GM12878 (cell line): ENCODE data around the gene COL6A3. TPM values are rescaled to one million over a fixed set of nuclear protein-coding genes. Genes with fewer than 3 reads are reported as not detected.

ENCODE experiments used
- ATAC-seq: fragments of 200-7000 bp; cut with Tn5 transposase; 3 replicates; pipeline ENCODE4 v1.9.1; 2020; ENCODE audit warnings: mild to moderate bottlenecking, moderate library complexity
- BruUV-seq: library from RNA; stranded (reverse); fragments of 400-500 nt; replicated peaks from 2 replicates; lab custom pipeline; 2021; lab: Mats Ljungman, UMichigan
- CTCF ChIA-PET: fragments of 300-600 bp; sonication (Branson Sonifier 250); formaldehyde crosslinking; extraction: SDS; loops from one replicate; lab custom pipeline; 2021; ENCODE audit warnings: inconsistent platforms; lab: Yijun Ruan, JAX
- POLR2A ChIA-PET: fragments of 350-600 bp; formaldehyde crosslinking; extraction: SDS; loops from one replicate; lab custom pipeline; 2021; ENCODE audit warnings: inconsistent platforms; lab: Charles Lee
- RAD21 ChIA-PET: fragments of 300-600 bp; sonication (Branson Sonifier 250); formaldehyde crosslinking; loops from one replicate; lab custom pipeline; 2023; ENCODE audit warnings: antibody characterized with exemption; ENCODE audit not compliant: unreplicated experiment; lab: Charles Lee
- SMC1A ChIA-PET: fragments of 300-600 bp; sonication (Branson Sonifier 250); formaldehyde crosslinking; loops from one replicate; lab custom pipeline; 2023; ENCODE audit not compliant: unreplicated experiment, uncharacterized antibody; lab: Charles Lee
- DNase-seq: peaks from one replicate; pipeline ENCODE4 v3.0.0-alpha.2; 2011; ENCODE audit warnings: low read depth, low spot score
- FAIRE-seq: peaks from 3 replicates; lab custom pipeline; 2011; peaks lifted over from hg19 to GRCh38; lab: Jason Lieb, UNC
- H2AFZ ChIP-seq: 2 replicates; pipeline ENCODE4 v1.6.0; 2011; ENCODE audit warnings: low read depth, low read length, control low read depth; ENCODE audit not compliant: control insufficient read depth
- H3K27ac ChIP-seq: 2 replicates; pipeline ENCODE4 v1.5.1; 2011; ENCODE audit warnings: control low read depth; ENCODE audit not compliant: control insufficient read depth, insufficient read depth
- H3K27me3 ChIP-seq, 2 experiments: replicated peaks in 1 of 2; 2 replicates each; pipeline versions ENCODE4 v1.6.0 to v1.6.1; 2011; ENCODE audit warnings: low read length in 1 of 2; ENCODE audit not compliant: control insufficient read depth in 2 of 2, insufficient read depth in 2 of 2
- H3K36me3 ChIP-seq, 2 experiments: 2 replicates each; pipeline ENCODE4 v1.5.1; 2011; ENCODE audit warnings: low read length in 1 of 2; ENCODE audit not compliant: control insufficient read depth in 2 of 2, insufficient read depth in 2 of 2
- H3K4me1 ChIP-seq: 2 replicates; pipeline ENCODE4 v1.6.1; 2011; ENCODE audit warnings: mild to moderate bottlenecking, low read length, moderate library complexity, mixed read lengths; ENCODE audit not compliant: control insufficient read depth, insufficient read depth
- H3K4me2 ChIP-seq: 2 replicates; pipeline ENCODE4 v1.6.0; 2011; ENCODE audit warnings: control low read depth; ENCODE audit not compliant: control insufficient read depth, insufficient read depth
- H3K4me3 ChIP-seq: fragments of 200-600 bp; sonication (generic); 2 replicates; pipeline ENCODE4 v1.5.1; 2016
- H3K79me2 ChIP-seq: 2 replicates; pipeline ENCODE4 v1.6.0; 2011; ENCODE audit warnings: low read length; ENCODE audit not compliant: control insufficient read depth, insufficient read depth
- H3K9ac ChIP-seq: 2 replicates; pipeline ENCODE4 v1.8.0; 2011; ENCODE audit warnings: low read length, control low read depth, mixed read lengths; ENCODE audit not compliant: control insufficient read depth, insufficient read depth
- H3K9me3 ChIP-seq: replicated peaks from 3 replicates; pipeline ENCODE4 v1.5.1; 2011; ENCODE audit warnings: mild to moderate bottlenecking, low read length; ENCODE audit not compliant: control insufficient read depth, insufficient read depth
- H4K20me1 ChIP-seq: 2 replicates; pipeline ENCODE4 v1.6.0; 2011; ENCODE audit not compliant: control insufficient read depth, insufficient read depth
- CBFB ChIP-seq: IDR thresholded peaks from 2 replicates; pipeline ENCODE4 v1.6.1; 2016; ENCODE audit warnings: antibody characterized with exemption, low read depth
- KAT2A ChIP-seq: conservative IDR thresholded peaks from 2 replicates; pipeline ENCODE4 v1.6.1; 2011; ENCODE audit warnings: low read depth, low read length; ENCODE audit not compliant: control insufficient read depth
- LARP7 ChIP-seq: fragments of 450-650 bp; IDR thresholded peaks from 2 replicates; pipeline ENCODE4 v1.6.1; 2017; ENCODE audit warnings: mild to moderate bottlenecking
- NR2F1 ChIP-seq: fragments of 450-650 bp; conservative IDR thresholded peaks from 2 replicates; pipeline ENCODE4 v1.6.1; 2017; ENCODE audit warnings: mild to moderate bottlenecking
- SMC3 ChIP-seq: IDR thresholded peaks from 2 replicates; pipeline ENCODE4 v1.6.1; 2011; ENCODE audit warnings: low read length, improper control_type of control experiment, borderline replicate concordance
- SP1 ChIP-seq: IDR thresholded peaks from one replicate; pipeline ENCODE4 v1.6.1; 2011; ENCODE audit warnings: low read depth, low read length
- ZNF207 ChIP-seq: fragments of 450-650 bp; IDR thresholded peaks from 2 replicates; pipeline ENCODE4 v1.6.1; 2014; ENCODE audit warnings: antibody characterized with exemption, mild to moderate bottlenecking, borderline replicate concordance
- ZNF622 ChIP-seq: fragments of 450-650 bp; IDR thresholded peaks from 2 replicates; pipeline ENCODE4 v1.6.1; 2017; ENCODE audit warnings: mild to moderate bottlenecking, inconsistent platforms
- WGBS: methylation state at CpG from one replicate; pipeline ENCODE4 v1.1.6; 2016; ENCODE audit warnings: low lambda C conversion rate; ENCODE audit not compliant: insufficient replicate concordance, insufficient coverage; ENCODE audit errors: missing lambda C conversion rate; 5-methylcytosine and 5-hydroxymethylcytosine counted together
- in situ Hi-C: fragments of 300-500 bp; cut with MboI; formaldehyde crosslinking; loops from 9 replicates; pipeline ENCODE4 v1.14.3; 2018; ENCODE audit warnings: mixed read lengths
- intact Hi-C: fragments of 100-400 bp; cut with micrococcal nuclease; formaldehyde crosslinking; loops from one replicate; pipeline ENCODE4 v1.14.2; 2022; ENCODE audit not compliant: unreplicated experiment
- polyA plus RNA-seq, 11 experiments: library from polyadenylated mRNA; depleted of rRNA in 4 of 11; unstranded in 6 of 11; stranded (reverse) in 5 of 11; fragments of >200 nt; fragmentation: Nextera tagmentation in 4 of 11; fragmentation: Illumina TruSeq in 1 of 11; extraction: Ambion mirVana in 4 of 11; extraction: Trizol in 1 of 11; gene quantifications; 1 replicate in 1 of 11; 2 replicates in 10 of 11; pipeline versions ENCODE4 v1.2.1 to v1.2.3, GENCODE V29; 2011 to 2016; ENCODE audit warnings: inconsistent platforms in 2 of 11, missing spikeins in 2 of 11, low read depth in 1 of 11
- total RNA-seq, 4 experiments: library from RNA; depleted of rRNA in 3 of 4; stranded (reverse); fragments of >200 nt in 3 of 4; fragmentation: Illumina TruSeq in 1 of 4; extraction: Trizol in 1 of 4; gene quantifications; 2 replicates each; pipeline versions ENCODE4 v1.2.1 to v1.2.3, GENCODE V29; 2013 to 2021
- TF ChIP-seq, protein P1 (sequence below): fragments of 450-650 bp; formaldehyde crosslinking; IDR thresholded peaks from 2 replicates; pipeline ENCODE4 v1.4.0; 2022; ENCODE audit warnings: mild to moderate bottlenecking, moderate library complexity
- TF ChIP-seq, protein P2 (sequence below): fragments of 450-650 bp; formaldehyde crosslinking; IDR thresholded peaks from 2 replicates; pipeline ENCODE4 v1.4.0; 2020; ENCODE audit warnings: mild to moderate bottlenecking, moderate library complexity

The COL6A3 gene
- total and polyA plus RNA-seq, 10 of the 15 experiments (the other 5 are each of a cell fraction or from before 2014, with no cell fraction given) = 0.01 to 0.51 (median 0.09) TPM; not detected in 4

DNA sequence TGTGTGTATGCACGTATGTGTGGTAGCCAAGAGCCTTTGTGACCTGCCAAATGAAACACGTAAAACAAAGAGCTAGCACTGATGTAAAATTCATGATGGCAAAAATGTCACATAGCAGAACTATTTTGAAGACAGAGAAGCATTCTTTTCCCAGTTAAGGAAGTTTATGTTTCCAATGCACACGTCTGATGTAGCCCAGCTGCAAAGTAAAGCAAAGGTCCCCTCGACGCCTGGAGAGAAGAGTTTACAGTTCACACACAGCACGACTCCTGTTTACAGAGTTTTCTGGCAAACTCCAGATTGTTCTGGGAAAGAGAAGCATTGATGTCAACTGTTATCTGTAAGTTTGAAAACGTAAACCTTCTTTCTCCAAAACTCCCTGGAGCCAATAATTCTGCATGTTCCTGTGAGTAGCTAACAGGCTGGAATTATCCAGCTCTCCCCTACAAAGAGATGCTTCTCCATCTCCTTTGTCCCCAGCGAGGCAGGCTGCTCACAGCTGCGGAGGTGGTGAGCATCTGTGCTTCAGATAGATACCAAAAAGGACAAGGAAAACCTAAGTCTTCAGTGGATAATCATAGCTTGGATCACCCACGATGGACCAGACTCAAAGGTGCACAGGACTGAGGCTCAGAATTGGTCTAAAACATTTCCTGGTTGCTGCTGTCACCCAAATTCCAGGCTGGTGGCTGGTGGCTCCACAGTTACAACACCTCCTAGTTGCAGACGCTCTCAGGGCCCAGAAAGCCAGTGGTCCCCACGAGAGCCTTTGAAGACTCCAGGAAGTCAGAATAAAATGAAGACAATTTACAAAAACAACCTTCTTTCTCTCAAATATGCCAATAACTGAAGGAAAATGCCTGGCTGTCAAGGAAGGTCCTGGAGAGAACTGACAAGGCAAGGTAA is 87.4 kb downstream of the COL6A3 start:
- no peak for TF ChIP-seq NR2F1
- TF ChIP-seq, all 136 proteins: peak for 0
- SMC1A ChIA-PET = interaction anchor here (0.8 kb wide), 1 partner anchor 16 kb away, joined by 3 read pairs; no protein-coding TSS in a partner anchor
- peaks cover 0 to 2% of the 10 kb centered on the region in 2 experiments; a peak in 1 of 4 replicates for H3K27me3 ChIP-seq
- RAD21 ChIA-PET = no interaction called here
- ATAC-seq (no peak), DNase-seq (no peak), FAIRE-seq (no peak)
- no peaks in the 10 kb centered on the region for H4K20me1 ChIP-seq
- no peak overlapping the region for H3K9ac ChIP-seq
- intact Hi-C loops = no loop called here
- no peaks in the 10 kb centered on the region for H3K9me3 ChIP-seq
- CTCF ChIA-PET = no interaction called here
- in situ Hi-C loops = no loop called here
- no peak overlapping the region for H3K4me3 ChIP-seq
- no peak overlapping the region for H3K4me2 ChIP-seq
- no peaks in the 10 kb centered on the region for H3K79me2 ChIP-seq
- POLR2A ChIA-PET = no interaction called here
- no peaks in the 10 kb centered on the region for H3K36me3 ChIP-seq
- no TSS peak for BruUV-seq
- H3K4me1 ChIP-seq = no peaks in the 10 kb centered on the region
- H2AFZ ChIP-seq = no peak overlapping the region
- H3K27ac ChIP-seq = no peak overlapping the region
- WGBS = 8% methylated on average over 12 of the region's 12 CpGs

DNA sequence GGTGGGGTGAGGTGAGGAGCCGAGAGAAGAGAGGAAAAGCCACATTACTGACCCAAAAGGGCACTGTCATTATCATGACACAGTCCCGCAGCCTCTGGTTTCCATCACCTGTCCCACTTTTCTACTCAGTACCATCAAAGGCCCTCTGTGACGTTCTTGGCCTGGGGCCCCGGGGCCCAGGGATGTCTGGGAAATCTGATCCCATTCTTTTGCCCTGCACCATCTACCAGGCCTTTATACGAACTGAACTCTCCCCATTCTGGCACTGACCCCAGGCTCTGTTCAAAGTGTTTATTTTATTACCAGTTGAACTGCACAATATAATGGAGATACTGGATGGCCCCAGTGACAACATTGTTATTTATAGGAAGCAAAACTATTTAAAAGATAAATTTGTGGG is 89.1 kb downstream of the COL6A3 start:
- H3K9me3 ChIP-seq = no peaks in the 10 kb centered on the region
- DNase-seq (no peak), FAIRE-seq (no peak), ATAC-seq (no peak)
- H2AFZ ChIP-seq = no peak overlapping the region
- ChIA-PET CTCF (no interaction called here), SMC1A (no interaction called here), RAD21 (no interaction called here), POLR2A (no interaction called here)
- H4K20me1 ChIP-seq = no peaks in the 10 kb centered on the region
- 16% methylated on average over 5 of the region's 5 CpGs for WGBS
- in situ Hi-C loops (no loop called here), intact Hi-C loops (no loop called here)
- H3K4me2 ChIP-seq = no peak overlapping the region
- no TSS peak for BruUV-seq
- H3K27me3 ChIP-seq = peaks cover 0 to 2% of the 10 kb centered on the region in 2 experiments; a peak in 1 of 4 replicates
- H3K4me1 ChIP-seq = no peaks in the 10 kb centered on the region
- H3K4me3 ChIP-seq = no peak overlapping the region
- no peak overlapping the region for H3K9ac ChIP-seq
- H3K79me2 ChIP-seq = no peaks in the 10 kb centered on the region
- H3K27ac ChIP-seq = no peak overlapping the region
- H3K36me3 ChIP-seq = no peaks in the 10 kb centered on the region
- no peak for TF ChIP-seq KAT2A
- no peak for TF ChIP-seq CBFB
- TF ChIP-seq ZNF622 = no peak
- no peak for TF ChIP-seq SMC3
- TF ChIP-seq, protein P1, sequence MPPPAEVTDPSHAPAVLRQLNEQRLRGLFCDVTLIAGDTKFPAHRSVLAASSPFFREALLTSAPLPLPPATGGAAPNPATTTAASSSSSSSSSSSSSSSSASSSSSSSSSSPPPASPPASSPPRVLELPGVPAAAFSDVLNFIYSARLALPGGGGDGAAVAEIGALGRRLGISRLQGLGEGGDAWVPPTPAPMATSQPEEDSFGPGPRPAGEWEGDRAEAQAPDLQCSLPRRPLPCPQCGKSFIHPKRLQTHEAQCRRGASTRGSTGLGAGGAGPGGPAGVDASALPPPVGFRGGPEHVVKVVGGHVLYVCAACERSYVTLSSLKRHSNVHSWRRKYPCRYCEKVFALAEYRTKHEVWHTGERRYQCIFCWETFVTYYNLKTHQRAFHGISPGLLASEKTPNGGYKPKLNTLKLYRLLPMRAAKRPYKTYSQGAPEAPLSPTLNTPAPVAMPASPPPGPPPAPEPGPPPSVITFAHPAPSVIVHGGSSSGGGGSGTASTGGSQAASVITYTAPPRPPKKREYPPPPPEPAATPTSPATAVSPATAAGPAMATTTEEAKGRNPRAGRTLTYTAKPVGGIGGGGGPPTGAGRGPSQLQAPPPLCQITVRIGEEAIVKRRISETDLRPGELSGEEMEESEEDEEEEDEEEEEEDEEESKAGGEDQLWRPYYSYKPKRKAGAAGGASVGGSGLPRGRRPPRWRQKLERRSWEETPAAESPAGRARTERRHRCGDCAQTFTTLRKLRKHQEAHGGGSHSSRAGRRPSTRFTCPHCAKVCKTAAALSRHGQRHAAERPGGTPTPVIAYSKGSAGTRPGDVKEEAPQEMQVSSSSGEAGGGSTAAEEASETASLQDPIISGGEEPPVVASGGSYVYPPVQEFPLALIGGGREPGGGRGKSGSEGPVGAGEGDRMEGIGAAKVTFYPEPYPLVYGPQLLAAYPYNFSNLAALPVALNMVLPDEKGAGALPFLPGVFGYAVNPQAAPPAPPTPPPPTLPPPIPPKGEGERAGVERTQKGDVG (CRISPR knock-in tag) = no peak
- no peak for TF ChIP-seq LARP7
- no peak for TF ChIP-seq ZNF207
- no peak for TF ChIP-seq SP1
- TF ChIP-seq, protein P2, sequence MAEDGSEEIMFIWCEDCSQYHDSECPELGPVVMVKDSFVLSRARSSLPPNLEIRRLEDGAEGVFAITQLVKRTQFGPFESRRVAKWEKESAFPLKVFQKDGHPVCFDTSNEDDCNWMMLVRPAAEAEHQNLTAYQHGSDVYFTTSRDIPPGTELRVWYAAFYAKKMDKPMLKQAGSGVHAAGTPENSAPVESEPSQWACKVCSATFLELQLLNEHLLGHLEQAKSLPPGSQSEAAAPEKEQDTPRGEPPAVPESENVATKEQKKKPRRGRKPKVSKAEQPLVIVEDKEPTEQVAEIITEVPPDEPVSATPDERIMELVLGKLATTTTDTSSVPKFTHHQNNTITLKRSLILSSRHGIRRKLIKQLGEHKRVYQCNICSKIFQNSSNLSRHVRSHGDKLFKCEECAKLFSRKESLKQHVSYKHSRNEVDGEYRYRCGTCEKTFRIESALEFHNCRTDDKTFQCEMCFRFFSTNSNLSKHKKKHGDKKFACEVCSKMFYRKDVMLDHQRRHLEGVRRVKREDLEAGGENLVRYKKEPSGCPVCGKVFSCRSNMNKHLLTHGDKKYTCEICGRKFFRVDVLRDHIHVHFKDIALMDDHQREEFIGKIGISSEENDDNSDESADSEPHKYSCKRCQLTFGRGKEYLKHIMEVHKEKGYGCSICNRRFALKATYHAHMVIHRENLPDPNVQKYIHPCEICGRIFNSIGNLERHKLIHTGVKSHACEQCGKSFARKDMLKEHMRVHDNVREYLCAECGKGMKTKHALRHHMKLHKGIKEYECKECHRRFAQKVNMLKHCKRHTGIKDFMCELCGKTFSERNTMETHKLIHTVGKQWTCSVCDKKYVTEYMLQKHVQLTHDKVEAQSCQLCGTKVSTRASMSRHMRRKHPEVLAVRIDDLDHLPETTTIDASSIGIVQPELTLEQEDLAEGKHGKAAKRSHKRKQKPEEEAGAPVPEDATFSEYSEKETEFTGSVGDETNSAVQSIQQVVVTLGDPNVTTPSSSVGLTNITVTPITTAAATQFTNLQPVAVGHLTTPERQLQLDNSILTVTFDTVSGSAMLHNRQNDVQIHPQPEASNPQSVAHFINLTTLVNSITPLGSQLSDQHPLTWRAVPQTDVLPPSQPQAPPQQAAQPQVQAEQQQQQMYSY (CRISPR knock-in tag) = no peak
